ENCODE measurements around the gene YTHDC1. TPM values are rescaled to one million over a fixed set of nuclear protein-coding genes. Genes with fewer than 3 reads are reported as not detected.

Gene YTHDC1
- total and polyA plus RNA-seq, 2 of the 8 experiments (the other 6 are each of a cell fraction or from before 2014, with no cell fraction given) = 25.7 to 89.5 TPM

DNA sequence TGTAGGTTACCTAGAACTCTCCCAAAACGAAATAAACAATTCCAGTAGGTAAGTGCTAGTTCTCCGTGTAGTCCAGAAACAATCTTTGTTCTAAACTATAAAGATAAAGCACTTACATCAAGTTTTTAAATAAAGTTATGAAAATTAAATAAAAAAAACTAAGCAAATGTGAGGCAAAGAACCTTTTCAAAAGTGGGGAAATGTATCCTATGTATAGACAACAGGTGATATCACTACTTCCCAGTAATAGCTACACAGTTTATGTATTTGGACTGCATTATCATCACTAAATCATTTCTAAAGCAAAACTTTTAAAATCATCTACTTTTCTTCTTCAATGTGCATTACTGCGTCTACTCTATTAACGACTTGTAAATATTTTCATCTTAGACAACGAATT, 2.0 kb downstream of the YTHDC1 start (continued):
- TF ChIP-seq SP4 (IDR thresholded peaks at IDR 0.05; ENCODE audit: low read length) = no peak
- TF ChIP-seq POU5F1 (IDR thresholded peaks at IDR 0.05; ENCODE audit: low read depth, low read length) = no peak
- no peak for TF ChIP-seq TAF1 (IDR thresholded peaks at IDR 0.05; ENCODE audit: low read depth, low read length)
- no peak for TF ChIP-seq SP1 (IDR thresholded peaks at IDR 0.05; ENCODE audit: low read depth, low read length)
- no peak for TF ChIP-seq RFX5 (IDR thresholded peaks at IDR 0.05; ENCODE audit: borderline replicate concordance, low read depth, low read length)
- TF ChIP-seq GABPA (IDR thresholded peaks at IDR 0.05; ENCODE audit: borderline replicate concordance, insufficient read depth, low read length) = no peak

All from H1 (cell line).